HG03354 (cell line): ENCODE results near the gene TMOD1.
"Not testable (repeated sequence)": the region's sequence is repeated elsewhere in the genome, so short reads cannot be mapped to it uniquely, and the experiment has no call there.

Experiments used
- ATAC-seq: cut with Tn5 transposase; IDR thresholded peaks from one replicate; pipeline ENCODE4 v1.9.1; 2021; ENCODE audit warnings: mild to moderate bottlenecking; ENCODE audit not compliant: unreplicated experiment, poor library complexity, severe bottlenecking

Gene TMOD1

GRCh38 chr9:97622483-97622882 is 121.0 kb downstream of the TMOD1 start:
- not testable (repeated sequence) for ATAC-seq

DNA sequence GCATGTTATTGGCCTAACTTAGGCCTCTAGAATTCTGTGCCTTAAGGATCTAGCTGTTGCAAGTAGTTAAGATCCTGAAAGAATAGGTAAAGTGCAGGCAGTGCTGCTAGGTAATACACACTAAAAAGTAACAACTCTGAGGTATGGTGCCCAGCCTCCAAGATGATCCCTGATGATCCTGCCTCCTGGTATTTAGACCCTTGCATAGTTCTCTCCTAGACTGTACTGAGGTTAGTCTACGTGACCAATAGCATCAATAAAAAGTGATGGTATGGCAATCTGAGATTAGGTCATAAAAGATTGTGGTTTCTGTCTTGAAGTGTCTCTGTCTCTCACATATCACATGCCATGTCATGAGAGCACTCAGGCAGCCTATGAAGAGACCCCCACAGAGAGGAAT is 122.5 kb downstream of the TMOD1 start:
- ATAC-seq: no peak

GRCh38 chr9:97625620-97626019 is 124.2 kb downstream of the TMOD1 start:
- ATAC-seq: no peak

- no peak for ATAC-seq
Measured at GRCh38 chr9:97627624-97628023, 126.2 kb downstream of the TMOD1 start.

DNA sequence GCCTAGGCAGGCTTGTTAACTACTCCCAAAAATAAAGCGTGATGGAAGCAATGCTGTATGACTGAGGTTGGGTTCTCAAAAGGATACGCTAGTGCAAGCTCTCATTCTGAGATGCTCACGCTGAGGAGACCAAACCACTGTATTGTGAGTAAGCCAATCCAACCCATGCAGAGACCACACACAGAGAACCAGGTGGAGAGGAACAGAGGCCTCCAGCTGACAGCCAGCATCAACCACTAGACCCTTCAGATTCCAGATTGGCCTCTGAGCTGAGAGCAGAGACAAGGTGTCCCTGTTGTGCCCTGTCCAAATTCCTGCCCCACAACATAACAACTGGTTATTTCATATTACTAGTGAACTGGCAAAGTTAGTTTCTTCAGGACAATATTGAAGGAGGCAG is 127.2 kb downstream of the TMOD1 start:
- no peak for ATAC-seq

- no peak for ATAC-seq
Measured at GRCh38 chr9:97629156-97629555, 127.7 kb downstream of the TMOD1 start.

DNA sequence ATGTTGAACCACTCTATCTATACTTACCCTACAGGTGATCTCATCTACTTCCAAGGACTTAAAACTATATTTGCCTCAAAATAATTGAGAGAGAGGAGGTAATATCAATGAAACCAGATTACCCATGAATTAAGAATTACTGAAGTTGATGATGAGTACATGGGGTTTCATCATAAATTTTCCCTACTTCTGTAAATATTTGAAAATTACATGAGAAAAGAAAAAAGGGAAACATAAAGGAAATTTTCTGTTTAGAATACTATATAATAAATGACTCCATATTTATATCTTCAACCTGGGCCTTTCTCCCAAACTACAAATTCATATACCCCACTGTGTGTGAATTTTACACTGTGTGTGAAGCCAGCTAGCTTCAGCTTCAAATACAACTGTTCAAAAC is 129.1 kb downstream of the TMOD1 start:
- ATAC-seq: no peak

DNA sequence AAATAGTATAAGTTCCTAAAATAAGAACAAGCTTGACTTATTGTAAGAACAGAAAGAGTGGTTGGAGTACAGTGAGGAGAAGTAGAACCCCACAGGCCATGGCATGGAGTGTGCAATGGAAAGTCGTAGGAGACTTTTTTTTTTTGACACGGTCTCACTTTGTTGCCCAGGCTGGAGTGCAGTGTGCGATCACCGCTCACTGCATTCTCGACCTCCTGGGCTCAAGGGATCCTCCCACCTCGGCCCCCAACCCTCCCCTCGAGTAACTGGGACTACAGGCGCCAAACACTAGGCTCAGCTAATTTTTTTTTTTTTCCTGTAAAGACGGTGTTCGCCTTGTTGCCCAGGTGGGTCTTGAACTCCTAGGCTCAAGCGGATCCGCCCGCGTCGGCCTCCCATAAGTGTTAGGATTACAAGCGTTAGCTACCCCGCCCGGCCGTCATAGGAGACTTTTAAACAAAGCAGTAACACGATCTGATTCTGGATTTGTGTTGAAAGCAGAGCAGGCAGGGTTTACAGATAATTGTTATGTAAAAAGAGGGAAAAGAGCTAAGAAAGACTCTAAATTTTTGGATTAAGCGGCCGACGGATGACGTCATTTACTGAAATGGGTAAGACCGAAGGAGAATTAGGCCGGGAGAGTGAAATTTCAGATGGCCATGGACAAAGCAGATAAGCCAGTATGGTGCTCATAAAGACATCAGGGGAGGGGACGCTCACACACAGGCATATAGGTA is 130.9 kb downstream of the TMOD1 start:
- peak; percentile 15 for ATAC-seq

GRCh38 chr9:97632985-97633858 is 131.8 kb downstream of the TMOD1 start, which contains the start of the genes NCBP1 and TSTD2:
NCBP1 (plus strand) TSS chr9:97633821; CDS start chr9:97633882, 61 bp downstream.
TSTD2 (minus strand) TSS chr9:97633368; CDS start chr9:97627562, 5,806 bp downstream.
- peak; percentile 89 for ATAC-seq

DNA sequence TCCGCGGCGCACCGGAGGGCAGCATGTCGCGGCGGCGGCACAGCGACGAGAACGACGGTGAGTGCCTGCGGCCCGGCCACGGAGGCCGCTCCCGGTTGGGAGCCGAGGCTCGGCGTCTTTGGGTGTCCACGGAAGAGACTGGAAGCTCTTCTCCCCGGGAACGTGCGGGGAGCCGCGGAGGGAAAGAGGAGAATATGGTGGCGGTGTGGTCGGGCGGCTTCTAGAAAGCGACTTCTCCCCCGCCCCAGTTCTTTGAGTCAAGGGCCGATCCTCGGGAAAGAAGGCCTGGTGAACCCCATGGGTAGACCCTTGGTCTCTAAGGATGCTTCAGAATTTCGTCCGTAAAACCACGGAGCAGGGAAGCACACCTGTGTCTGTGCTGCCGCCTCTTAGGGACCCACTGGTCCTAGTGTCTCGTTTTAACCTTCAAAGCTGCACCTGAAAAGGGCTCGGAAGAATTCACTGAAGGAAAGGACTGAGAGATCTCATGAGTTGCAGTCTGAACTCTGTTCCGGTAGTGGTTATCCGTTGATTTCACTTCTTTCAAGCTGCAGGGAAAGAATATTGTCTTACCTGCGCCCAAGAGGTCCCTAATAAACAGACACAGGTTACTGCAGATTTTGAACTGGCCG is 132.5 kb downstream of the TMOD1 start:
- peak; percentile 0 for ATAC-seq

GRCh38 chr9:97635026-97635425 is 133.6 kb downstream of the TMOD1 start:
- ATAC-seq: no peak

GRCh38 chr9:97636903-97637302 is 135.4 kb downstream of the TMOD1 start:
- ATAC-seq: no peak

DNA sequence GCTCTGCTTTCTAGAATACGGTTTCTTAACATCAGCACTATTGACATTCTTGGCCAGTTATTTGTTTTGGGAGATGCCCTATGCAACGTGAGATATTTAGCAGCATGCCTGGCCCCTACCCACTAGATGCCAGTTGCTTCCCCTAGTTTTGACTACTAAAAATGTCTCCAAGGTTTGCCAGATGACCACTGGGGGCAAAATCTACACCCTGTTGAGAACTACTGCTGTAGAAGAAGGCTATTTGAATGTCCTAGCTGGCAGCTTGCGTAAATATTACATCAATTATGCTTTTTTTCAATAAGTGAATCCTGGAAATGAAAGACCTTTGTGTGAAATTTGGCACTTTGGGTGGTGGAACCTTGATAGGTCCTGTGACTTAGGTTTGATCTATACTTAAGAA is 137.2 kb downstream of the TMOD1 start:
- ATAC-seq: no peak

DNA sequence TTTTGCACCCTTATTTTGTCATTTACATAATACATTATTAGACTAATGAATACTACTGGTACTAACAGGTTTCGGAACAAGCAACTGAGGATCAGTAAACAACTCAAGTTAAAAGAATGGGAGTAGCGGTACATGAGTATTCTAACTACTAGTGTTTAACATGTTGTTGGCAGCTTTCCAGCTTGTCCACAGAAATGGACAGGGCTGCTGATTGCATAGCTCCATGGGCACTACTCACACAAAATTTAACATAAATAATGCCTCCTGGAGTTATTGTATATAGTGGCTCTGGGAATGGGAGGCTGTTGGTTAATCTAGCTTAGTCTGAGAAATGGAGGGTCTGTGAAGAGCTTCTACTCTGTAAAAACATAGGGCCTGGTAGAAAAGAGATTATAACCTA is 138.9 kb downstream of the TMOD1 start:
- ATAC-seq: no peak

- ATAC-seq: no peak
Measured at GRCh38 chr9:97645720-97646119, 144.3 kb downstream of the TMOD1 start.

- no peak for ATAC-seq
Measured at GRCh38 chr9:97647996-97648395, 146.5 kb downstream of the TMOD1 start.
